Activated CD8-positive, alpha-beta memory T cell treated with anti-CD3 and anti-CD28 coated beads, Interleukin-2, amount 50 U/mL, for 4 hours (primary cell): ENCODE data around the gene PWWP2B.

Source experiments
- DNase-seq: peaks from one replicate; pipeline ENCODE4 v3.0.0-alpha.2; 2020

The PWWP2B gene

DNA sequence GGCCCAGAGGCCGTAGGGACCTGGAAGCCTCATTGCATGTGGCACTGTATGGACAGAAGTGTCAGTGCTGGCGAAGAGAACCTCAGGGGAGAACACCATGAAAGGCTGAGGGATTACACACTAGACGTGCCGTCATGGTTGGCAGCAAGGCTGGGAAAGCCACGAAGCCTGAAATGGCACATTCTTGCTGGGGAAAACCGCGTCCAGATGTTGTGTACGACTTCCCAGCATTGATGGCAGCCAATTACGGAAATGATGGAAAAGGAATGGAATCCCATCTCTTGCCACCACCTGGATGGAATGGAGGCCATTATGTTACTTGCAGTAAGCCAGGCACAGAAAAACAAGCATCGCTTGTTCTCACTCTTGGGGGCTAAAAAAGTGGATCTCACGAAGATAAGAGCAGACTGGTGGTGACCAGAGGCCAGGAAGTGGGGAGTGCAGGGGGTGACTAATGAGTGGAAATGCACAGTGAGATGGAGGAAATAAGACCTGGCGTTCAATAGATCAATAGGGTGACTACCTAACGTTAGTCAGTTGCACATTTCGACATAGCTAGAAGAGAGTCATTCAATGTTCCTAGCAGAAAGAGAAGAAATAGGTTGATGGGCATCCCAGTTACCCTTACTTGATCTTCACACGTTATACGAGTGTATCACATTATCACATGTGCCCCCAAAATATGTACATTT, 14.6 kb upstream of the PWWP2B start:
- peak; percentile 9 for DNase-seq

DNA sequence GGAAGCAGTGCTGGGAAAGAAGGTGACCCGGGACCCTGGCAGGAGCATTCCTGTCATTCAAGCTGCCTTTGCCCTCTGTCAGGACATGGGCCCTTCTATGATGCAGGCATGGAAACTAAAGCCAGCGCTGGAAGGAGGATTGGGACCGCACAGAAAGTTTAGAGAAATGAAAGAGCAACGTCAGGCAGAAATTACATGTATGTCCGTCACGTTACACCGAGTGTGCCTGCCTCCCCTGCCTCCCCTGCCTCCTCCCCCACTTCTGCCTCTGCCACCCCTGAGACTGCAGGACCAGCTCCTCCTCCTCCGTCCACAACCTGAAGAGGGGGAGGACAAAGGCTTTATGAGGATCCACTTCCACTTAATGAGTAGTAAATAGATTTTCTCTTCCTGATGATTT, 13.9 kb upstream of the PWWP2B start:
- DNase-seq = peak; percentile 5

DNA sequence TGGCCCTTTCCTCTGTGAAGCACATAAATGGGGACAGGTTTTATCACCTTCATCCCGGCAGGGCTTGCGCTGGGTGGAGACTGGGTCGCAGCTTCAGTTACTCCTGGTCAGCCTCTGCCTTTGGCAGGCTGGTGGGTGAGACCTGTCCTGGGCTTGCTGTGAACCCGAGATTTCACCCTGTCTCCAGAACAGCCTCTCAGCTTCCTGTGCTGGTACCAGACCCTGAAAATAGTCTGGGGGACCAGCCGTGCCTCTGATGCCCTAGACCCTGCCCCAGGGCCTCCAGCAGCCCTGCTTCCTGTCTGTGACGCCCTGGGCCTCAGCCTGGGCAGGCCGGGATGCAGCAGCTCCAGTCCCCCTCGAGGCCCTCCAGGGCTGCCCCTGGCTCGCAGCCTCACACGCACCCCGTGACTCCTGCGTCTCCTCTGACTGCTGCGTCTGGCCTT, 13.2 kb upstream of the PWWP2B start:
- DNase-seq = peak; percentile 8

DNA sequence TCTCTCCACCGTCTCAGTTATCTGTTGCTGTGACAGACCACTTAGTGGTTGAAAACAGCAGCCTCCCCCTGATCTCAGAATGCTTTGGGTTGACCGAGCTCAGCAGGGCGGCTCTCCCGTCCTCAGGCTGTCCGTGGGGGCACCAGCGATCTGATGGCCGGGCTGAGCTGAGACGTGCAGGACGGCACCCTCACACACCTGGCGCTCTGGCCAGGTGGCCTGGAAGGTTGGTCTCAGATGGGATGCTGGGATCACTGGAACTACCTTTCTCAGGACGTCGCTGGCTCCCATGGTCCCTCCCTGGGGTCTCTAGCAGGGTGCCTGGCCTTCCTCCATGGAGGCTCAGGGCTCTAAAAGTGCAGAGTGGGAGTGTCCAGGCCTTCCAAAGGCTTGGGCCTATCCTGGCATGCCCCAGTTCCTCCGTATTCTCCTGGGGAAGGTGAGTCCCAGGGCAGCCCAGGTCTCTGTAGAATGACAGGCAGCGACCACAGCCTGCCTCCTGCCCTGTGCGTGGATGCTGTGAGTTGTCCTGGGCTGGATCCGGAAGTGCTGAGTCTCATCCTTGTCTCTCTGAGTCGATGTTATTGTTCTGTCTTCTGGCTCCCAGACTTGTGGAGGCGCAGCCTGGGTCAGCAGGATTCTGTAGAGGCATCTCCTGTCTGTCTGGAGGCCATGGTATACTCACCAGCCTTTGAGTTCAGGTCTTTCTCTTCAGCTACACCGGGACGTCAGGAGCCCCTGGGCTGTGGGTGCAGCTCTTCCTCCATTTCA, 12.2 kb upstream of the PWWP2B start:
- peak; percentile 6 for DNase-seq

DNA sequence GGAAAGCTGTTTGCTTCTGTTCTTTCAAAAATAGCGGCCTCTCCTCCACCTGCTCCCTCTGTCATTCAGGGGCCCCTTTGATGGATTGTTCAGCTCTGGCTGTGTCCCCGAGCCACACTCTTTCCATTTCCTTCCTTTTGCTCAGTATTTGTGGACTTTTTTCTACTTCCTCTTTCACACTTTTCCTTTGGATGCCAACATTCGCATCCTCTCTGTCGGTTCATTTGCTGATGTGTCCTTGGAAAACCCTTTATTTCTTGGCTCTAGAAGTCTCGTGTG, 11.7 kb upstream of the PWWP2B start:
- DNase-seq = no peak

DNA sequence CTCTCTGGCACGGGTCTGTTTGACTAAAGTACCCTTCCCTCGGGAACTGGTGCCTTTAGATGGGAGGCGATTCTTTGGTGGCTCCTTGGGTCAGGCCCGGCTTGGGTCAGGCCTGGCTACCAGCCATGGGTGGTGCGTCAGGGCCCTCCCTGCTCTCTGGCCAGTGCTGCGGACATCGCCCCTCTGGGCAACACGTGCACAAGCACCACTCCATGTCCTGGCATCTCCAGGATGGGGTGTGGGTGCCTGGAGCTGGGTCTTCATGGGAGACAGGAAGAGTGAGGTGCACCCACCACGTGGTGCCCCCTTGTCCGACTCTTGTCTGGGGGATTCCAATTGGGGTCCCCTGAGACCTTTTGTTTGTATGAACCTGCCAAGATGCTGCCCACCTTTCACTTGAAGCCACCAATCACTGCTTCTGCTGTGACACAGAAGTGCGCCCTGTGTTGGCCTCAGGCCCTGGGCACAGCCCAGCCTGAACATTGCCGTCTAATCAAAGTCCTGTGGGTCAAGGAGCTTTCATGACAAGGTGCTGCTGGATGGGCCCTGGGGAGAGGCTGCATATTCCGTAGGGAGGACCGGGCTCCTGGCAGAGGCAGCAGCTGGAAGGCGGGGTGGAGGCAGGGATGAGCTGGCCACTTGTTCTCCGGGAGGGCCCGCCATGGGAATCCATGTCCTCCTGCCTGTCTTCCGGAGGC, 11.1 kb upstream of the PWWP2B start:
- peak; percentile 12 for DNase-seq

DNA sequence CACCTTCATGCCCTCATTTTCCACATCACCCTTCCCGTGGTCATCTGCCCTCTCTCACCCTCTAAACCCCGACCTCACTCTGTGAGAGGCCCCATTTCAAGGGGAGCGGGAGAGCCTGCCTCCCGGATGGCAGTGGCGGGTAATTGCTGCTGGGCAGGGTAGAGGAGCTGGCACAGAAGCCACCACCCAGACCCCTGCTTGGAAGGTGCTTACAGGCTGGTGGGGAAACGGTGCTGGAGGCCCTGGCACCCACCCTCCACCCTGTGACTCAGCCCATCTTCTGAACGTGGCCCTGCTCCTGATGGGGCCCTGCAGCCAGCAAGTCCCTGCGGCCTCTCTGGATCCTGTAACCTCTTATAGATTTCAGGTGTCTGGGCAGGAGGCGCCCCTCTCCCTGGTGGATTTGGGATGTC, 10.6 kb upstream of the PWWP2B start:
- DNase-seq = peak; percentile 15

DNA sequence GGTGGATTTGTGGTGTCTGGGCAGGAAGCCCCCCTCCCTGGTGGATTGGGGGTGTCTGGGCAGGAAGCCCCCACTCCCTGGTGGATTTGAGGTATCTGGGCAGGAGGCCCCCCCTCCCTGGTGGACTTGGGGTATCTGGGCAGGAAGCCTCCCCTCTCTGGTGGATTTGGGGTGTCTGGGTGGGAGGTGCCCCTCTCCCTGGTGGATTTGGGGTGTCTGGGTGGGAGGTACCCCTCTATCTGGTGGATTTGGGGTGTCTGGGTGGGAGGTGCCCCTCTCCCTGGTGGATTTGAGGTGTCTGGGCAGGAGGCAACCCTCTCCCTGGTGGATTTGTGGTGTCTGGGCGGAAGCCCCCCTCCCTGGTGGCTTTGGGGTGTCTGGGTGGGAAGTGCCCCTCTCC, 10.1 kb upstream of the PWWP2B start:
- DNase-seq = peak; percentile 5

DNA sequence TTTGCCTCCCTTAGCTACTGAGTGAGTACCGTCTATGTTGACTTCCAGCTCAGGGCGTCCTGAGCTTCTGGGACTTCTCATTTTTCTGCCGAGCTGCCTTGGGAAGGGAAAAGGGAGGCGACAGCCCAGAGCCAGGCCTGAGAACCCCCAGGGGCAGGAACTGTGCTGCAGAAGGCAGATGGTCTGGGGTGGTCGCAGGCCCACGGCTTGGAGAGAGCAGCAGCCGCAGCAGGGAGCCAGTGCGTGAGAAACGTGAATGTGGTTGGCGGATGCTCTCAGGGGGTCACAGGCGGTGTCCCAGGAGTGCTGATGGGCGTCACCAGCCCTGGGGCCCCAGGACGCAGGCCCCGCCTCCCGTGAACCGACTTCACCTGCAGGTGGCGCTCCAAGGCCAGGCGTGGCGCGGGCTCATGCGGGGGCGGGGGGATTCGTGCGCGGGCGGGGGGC, 9.2 kb upstream of the PWWP2B start:
- DNase-seq = peak; percentile 80

DNA sequence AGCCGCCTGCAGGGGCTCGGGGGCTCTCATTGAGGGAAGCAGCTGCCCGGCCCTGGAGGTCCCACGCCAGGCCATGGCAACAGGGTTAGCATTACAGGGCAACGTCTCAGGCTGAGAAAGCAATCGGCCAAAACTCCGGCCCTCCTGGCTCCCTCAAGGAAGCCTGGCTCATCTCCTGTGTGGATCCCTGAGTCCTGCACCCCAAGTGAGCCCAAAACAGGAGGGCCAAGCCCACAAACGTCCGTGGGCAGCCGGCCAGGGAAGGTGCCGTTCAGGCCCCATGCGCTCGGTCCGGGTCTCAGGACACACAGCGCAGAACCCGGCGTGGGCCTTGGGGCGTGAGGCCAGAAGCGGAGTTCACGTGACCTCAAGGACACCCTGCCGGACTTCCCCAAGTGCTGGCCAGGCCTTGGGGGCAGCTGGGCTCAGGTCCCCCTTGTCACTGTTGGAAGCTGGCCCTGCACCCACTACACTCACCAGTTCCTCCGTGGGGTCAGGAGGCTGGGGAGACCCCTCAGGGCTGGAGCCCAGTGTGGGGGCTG, 8.0 kb upstream of the PWWP2B start:
- DNase-seq = peak; percentile 17

DNA sequence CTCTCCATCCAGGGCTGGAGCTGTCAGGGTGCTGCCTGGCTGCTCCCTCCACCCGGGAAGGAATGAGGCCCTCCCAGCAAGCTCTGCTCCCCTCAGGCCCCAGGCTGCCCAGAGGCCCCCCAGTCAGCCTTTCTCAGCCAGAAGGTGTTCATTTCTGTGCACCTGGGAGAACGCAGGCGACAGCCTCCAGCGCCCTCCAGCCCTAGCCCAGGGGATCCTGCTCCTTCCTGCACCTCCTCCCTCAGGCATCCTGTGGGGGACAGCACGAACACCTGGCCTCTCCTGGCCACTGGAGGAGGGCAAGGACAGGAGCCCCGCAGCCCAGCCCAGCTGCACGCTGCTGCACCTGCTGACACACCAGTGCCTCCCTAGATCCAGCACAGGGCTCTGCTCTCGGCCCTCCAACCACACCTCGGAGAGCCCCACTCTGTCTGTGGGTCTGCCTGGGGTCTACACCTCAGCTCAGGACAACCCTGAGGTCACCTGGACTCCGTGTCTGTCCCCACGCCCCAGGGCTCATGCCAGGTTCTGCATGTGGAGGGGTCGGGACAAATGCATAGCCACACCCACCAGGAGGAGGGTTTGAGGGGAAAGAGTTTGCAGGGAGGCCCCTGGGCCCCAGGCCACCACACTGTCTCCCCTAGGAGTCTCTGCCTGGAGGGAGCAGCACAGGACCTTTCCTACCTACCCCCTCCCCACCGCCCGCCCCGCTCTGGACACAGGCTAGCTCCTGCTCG, 7.4 kb upstream of the PWWP2B start:
- peak; percentile 14 for DNase-seq

DNA sequence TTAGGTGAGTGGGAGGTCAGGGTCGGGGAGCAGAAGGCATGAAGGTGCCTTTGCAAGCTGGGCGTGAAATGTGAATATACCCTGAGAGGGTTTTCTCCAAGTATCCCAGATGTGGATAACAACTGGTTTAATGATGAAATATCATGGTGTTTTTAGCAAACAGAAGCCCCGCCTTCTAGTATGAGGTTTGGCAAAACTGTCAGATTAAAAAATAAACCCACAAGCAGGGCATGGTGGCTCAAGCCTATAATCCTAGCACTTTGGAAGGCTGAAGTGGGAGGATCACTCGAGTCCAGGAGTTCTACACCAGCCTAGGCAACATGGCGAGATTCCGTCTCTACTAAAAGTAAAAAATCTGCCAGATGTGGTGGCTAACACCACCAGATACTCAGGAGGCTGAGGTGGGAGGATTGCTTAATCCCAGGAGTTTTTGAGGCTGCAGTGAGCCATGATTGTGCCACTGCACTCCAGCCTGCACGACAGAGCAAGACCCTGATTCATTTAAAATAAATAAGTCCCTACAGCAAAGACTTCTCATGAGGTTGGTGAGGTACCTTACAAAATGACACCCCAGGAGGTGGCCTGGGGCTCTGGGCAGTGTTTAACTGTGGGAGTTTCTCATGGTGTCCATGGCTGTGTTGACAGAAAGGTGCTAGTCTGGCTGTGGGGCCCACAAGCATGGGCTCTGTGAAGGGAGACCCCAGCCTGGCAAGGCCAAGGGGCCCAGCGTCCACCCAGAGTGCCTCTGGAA, 6.7 kb upstream of the PWWP2B start:
- DNase-seq = peak; percentile 3

DNA sequence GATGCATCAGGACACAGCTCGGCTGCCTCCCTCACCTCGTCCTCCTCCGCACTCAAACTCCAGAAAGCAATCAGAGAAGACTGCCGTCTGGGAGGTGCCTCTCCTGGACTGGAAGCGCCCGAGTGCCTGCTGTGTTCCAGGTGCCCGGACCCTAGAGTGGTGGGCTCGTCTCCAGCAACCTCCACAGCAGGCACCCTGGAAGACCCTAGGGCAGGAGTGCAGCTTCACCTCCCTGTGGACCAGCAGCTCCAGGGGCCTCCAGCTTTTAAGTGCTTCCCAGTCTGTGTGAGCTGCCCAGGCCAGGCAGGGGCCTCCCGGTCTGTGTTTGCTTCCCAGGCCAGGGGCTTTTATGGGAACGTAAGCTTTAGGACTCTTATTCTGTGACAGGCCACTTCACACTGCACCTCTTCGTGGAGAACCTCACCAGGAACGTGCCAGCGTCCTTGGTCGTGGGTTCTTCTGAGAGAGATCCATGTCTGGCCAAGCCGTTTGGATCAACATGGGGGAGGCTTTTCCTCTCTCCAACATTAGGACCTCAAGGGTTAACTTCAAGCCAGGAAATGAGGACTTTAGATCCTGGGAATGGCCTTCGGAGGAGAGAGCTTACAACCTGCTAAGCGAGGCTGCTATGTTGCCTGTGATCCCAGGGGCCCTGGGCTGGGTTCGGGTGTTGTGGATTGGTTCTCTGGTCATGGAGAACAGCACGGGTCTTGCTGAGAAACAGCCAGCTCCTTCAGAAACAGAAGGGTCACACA, 5.9 kb upstream of the PWWP2B start:
- peak; percentile 13 for DNase-seq

DNA sequence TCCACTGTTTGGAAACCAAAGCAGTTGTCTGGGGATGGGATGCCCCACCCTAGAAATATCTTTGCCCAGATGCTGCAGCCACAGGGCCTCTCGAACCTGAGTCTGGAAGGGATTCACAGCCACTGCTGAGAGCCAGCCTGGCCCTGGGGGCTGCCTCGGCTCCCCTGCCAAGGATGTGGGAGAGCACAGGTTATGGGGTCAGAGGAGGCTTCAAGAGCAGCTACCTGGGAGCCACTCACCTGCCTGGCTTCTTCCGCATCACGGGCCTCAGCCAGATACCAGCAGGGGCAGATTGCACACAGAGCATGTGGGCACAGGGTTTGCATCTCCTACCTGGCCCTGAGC, 5.4 kb upstream of the PWWP2B start:
- DNase-seq = peak; percentile 8

DNA sequence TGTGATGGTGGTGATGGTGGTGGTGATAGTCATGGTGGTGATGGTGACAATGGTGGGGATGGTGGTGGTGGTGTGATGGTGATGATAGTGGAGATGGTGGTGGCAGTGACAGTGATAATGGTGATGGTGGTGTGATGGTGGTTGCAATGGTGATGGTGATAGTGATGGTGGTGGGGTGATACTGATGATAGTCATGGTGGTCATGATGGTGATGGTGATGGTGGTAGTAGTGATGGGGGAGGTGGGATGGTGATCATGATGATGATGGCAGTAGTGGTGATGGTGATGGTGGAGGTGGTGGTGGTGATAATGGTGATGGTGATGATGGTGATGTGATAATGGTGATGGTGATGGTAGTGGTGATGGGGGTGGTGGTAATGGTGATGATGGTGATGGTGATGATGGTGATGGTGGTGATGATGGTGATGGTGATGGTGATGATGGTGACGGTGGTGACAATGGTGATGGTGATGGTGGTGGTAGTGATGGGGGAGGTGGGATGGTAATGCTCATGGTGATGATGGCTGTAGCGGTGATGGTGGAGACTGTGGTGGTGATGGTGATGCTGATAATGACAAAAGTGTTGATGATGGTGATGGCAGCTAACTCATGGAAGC, 4.7 kb upstream of the PWWP2B start:
- DNase-seq = no peak

DNA sequence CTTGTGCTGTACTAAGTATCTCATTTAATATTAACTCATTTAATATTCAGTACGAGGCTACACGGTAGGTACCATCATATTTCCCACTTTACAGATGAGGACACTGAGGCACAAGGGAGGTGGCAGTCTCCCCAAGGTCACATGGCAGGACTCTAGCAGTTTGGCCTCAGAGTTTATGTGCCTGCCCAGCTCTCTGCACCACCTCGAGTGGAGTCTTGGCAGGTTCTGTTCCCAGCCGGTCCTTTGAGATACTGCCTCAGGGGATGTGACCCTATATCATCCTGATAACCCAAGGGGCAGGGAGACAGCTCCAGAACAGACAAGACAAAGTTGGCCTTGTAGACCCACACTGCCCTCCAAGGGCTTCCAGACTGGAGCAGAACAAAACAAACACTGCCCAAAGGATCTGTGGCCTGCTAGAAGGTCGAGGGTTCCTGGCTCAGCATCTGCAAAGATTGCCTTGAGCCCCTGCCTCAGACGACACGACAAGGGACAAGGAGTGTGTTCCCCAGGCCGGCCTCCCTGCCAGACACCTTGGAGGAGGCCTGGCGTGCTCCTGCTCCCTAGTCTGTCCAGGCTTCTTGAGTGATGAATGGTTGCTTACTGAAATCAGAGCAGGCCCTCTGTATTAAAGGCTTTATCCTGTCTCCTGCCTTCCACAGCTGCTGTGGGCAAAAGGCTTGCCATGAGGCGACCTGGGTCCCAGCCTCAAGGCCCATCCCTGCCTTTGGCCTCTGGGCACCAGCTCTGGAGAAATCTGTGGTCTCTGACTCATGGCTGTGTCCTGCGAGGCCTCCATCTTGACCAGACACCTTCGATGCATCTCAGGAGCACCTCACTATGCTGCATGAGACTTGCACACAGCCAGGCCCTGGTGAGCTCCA, 3.9 kb upstream of the PWWP2B start:
- DNase-seq = no peak

DNA sequence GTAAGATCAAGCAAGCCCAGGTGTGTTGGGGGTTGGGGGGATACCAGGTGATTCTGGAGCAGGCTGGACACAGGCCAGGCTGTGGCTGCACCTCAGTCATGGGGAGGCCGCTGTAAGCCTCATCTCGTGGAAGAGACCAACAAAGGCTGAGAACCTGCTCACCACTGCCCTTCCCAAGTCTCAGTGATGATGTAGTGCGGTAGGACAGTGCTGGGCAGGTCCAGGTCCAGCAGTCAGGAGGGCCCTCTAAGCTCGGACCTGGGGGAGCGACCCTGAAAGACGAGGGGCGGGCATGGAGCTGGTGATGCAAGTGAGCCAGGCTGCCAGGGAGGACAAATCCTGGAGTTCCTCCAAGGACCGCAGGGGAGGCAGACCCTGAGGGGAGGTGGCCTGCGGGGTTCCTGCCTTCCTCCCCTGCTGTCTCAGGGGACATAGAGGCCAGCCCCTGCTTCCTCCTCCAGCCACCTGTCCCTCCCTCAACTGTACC, 3.3 kb upstream of the PWWP2B start:
- DNase-seq = no peak

DNA sequence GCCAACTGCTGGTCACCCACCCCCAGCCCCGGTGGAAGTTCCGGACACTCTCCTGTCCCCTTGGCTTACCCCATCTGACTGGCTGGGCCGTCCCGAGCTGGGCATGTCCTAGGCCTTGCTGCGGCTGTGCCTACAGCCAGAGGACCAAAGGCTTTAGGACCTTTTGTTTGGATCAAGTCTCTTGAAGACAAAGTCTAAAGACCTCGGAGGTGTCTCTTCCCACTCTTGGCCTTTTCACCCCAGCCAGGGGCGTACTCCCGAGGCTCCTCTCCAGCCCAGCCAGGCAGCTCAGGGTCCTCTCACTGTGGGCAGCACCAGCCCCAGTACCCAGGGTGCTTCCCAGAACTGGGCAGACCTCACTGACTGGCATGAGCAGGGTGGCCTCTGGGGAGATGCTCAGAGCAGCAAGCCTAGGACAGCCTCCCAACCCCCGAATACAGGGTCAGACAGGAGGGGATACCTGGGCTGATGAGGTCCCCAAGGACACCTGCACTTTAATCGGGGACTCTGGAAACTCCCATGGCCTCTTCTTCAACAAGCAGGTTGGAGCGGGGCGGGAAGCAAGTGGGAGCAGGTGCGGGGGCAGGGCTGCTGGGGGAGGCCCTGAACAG, 2.7 kb upstream of the PWWP2B start:
- DNase-seq = no peak

DNA sequence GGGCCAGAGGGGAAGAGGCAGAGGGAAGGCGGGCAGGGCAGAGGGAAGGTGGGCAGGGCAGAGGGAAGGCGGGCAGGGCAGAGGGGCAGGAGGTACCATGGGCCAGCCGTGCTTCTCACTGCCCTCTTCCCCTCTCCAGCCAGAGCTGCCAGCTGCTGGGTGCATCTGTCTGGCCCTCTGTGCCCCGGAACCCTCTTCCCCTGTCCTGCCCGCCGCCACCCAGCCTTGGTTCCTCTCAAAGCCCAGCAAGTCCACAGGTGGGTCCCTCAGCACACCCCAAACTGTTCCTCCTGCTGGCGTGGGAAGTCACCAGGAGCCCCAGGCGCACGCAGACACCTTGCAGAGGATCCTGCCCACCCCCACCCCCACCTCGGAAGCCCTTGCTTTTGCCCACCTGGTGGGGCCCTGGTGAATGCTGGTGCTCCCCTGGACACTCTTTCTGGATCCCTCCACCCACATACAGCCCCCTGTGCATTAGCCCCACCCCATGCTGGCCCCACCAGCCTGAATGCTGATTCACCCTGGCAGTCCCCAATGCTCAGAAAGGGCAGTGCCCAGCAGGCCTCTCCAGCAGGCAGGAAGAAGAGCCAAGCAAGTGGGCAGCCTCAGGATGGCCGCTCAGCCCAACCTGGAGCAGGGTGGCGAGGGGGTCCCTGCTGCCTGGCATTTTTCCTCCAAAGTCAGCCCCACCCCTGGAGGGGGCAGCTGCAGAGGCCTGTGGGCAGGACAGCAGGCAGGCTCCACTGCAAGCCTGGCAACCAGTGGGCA, 1.9 kb upstream of the PWWP2B start:
- DNase-seq = no peak
